ENCODE data around the gene SEMA3D. TPM values are rescaled to one million over a fixed set of nuclear protein-coding genes. Genes with fewer than 3 reads are reported as not detected.

The SEMA3D gene
- polyA plus RNA-seq, 2 of the 4 experiments (the other 2 are of a cell fraction) = 0.04 to 0.13 TPM

GRCh38 chr7:85230623-85231022, 43.8 kb upstream of the SEMA3D start:
- H3K9me3 ChIP-seq = no peaks in the 10 kb centered on the region
- H3K27ac ChIP-seq = no peak overlapping the region
- ChIA-PET POLR2A (no interaction called here), CTCF (no interaction called here)
- H3K4me1 ChIP-seq = no peaks in the 10 kb centered on the region
- TF ChIP-seq TFCP2L1 (CRISPR knock-in tag; IDR thresholded peaks at IDR 0.05) = no peak
- no peak for TF ChIP-seq KDM1A (IDR thresholded peaks at IDR 0.05; ENCODE audit: low read depth)
- no peak for TF ChIP-seq SMC3 (IDR thresholded peaks at IDR 0.05)
- no peak for TF ChIP-seq NPAS2 (CRISPR knock-in tag; IDR thresholded peaks at IDR 0.05; ENCODE audit: borderline replicate concordance)
- TF ChIP-seq FOSL2 (IDR thresholded peaks at IDR 0.05) = no peak
- TF ChIP-seq FOSL2 (CRISPR knock-in tag; IDR thresholded peaks at IDR 0.05) = no peak
- no peak for TF ChIP-seq JUNB (IDR thresholded peaks at IDR 0.05)
- TF ChIP-seq RARB (CRISPR knock-in tag; IDR thresholded peaks at IDR 0.05) = no peak
- no peak for TF ChIP-seq ZNF302 (CRISPR knock-in tag; IDR thresholded peaks at IDR 0.05)
- no peak for TF ChIP-seq EHMT2 (IDR thresholded peaks at IDR 0.05; ENCODE audit: low read depth)
- TF ChIP-seq CEBPB (IDR thresholded peaks at IDR 0.05) = no peak
- TF ChIP-seq POLR2AphosphoS2 (conservative IDR thresholded peaks at IDR 0.05; ENCODE audit: low read length) = no peak
- no peak for TF ChIP-seq CBX2 (IDR thresholded peaks at IDR 0.05; ENCODE audit: borderline replicate concordance, low read depth)
- TF ChIP-seq MYC (IDR thresholded peaks at IDR 0.05; ENCODE audit: borderline replicate concordance, low read length) = no peak
- no peak for TF ChIP-seq CHD4 (IDR thresholded peaks at IDR 0.05; ENCODE audit: borderline replicate concordance)
- TF ChIP-seq RAD21 (conservative IDR thresholded peaks at IDR 0.05 in 1 of 2, IDR thresholded peaks at IDR 0.05 in 1 of 2) = no peak
- no peak for TF ChIP-seq RFX5 (IDR thresholded peaks at IDR 0.05)
- no peak for TF ChIP-seq ELK1 (IDR thresholded peaks at IDR 0.05; ENCODE audit: low read depth, low read length)
- no peak for TF ChIP-seq MAX (IDR thresholded peaks at IDR 0.05)
- H3K4me2 ChIP-seq = no peak overlapping the region
- DNase-seq (ENCODE audit: low read depth in 1 of 2, low spot score in 1 of 2) (no peak), FAIRE-seq (no peak), ATAC-seq (no peak)
- no peak overlapping the region for H3K4me3 ChIP-seq
- WGBS (ENCODE audit: missing lambda C conversion rate) = 47% methylated on average over 3 of the region's 3 CpGs

GRCh38 chr7:85229544-85229943, 42.7 kb upstream of the SEMA3D start:
- POLR2A ChIA-PET = no interaction called here
- DNase-seq (ENCODE audit: low read depth in 1 of 2, low spot score in 1 of 2) (no peak), ATAC-seq (no peak), FAIRE-seq (no peak)
- no peak overlapping the region for H3K4me2 ChIP-seq
- no peak for TF ChIP-seq ZC3H11A (IDR thresholded peaks at IDR 0.05)
- TF ChIP-seq ATOH8 (CRISPR knock-in tag; IDR thresholded peaks at IDR 0.05; ENCODE audit: low read depth) = no peak
- TF ChIP-seq BCL3 (IDR thresholded peaks at IDR 0.05) = no peak
- TF ChIP-seq ZNF302 (CRISPR knock-in tag; IDR thresholded peaks at IDR 0.05) = no peak
- no peak for TF ChIP-seq RCOR1 (IDR thresholded peaks at IDR 0.05; ENCODE audit: low read depth, low read length)
- no peak for TF ChIP-seq JUN (IDR thresholded peaks at IDR 0.05)
- no peak for TF ChIP-seq MYC (IDR thresholded peaks at IDR 0.05; ENCODE audit: borderline replicate concordance, low read length)
- TF ChIP-seq HOXB5 (CRISPR knock-in tag; IDR thresholded peaks at IDR 0.05) = no peak
- no peak for TF ChIP-seq BHLHE40 (IDR thresholded peaks at IDR 0.05; ENCODE audit: low read depth, low read length)
- no peak for TF ChIP-seq MAFK (IDR thresholded peaks at IDR 0.05; ENCODE audit: partially characterized antibody)
- no peak for TF ChIP-seq RARB (CRISPR knock-in tag; IDR thresholded peaks at IDR 0.05)
- no peak for TF ChIP-seq HOXA7 (CRISPR knock-in tag; IDR thresholded peaks at IDR 0.05)
- no peak for TF ChIP-seq RNF2 (IDR thresholded peaks at IDR 0.05; ENCODE audit: borderline replicate concordance, low read depth)
- TF ChIP-seq POLR2A (IDR thresholded peaks at IDR 0.05; ENCODE audit: low read length) = no peak
- TF ChIP-seq NPAS2 (CRISPR knock-in tag; IDR thresholded peaks at IDR 0.05; ENCODE audit: borderline replicate concordance) = no peak
- H3K4me1 ChIP-seq = no peaks in the 10 kb centered on the region
- CTCF ChIA-PET = no interaction called here
- no peak overlapping the region for H3K27ac ChIP-seq
- H3K9me3 ChIP-seq = no peaks in the 10 kb centered on the region
- no peak overlapping the region for H3K4me3 ChIP-seq
